HEK293T (cell line): ENCODE data around the gene MRPS2.
"Not testable (repeated sequence)": the region's sequence is repeated elsewhere in the genome, so short reads cannot be mapped to it uniquely, and the experiment has no call there.

Experiments used
- CTCF ChIA-PET: fragments of 350-600 bp; formaldehyde crosslinking; extraction: SDS; loops from one replicate; lab custom pipeline; 2021; ENCODE audit warnings: antibody characterized with exemption, inconsistent platforms; lab: Yijun Ruan, JAX
- POLR2A ChIA-PET: fragments of 350-600 bp; formaldehyde crosslinking; extraction: SDS; loops from one replicate; lab custom pipeline; 2020; ENCODE audit warnings: antibody characterized with exemption, inconsistent platforms; lab: Yijun Ruan, JAX
- DNase-seq: peaks from one replicate; pipeline ENCODE4 v3.0.0; 2012; ENCODE audit warnings: mixed read lengths; ENCODE audit errors: extremely low spot score
- ARNT ChIP-seq: fragments of 450-650 bp; IDR thresholded peaks from 2 replicates; pipeline ENCODE4 v1.6.1; 2017; ENCODE audit warnings: mild to moderate bottlenecking
- BHLHE40 ChIP-seq: fragments of 450-650 bp; IDR thresholded peaks from 2 replicates; pipeline ENCODE4 v1.6.1; 2016; ENCODE audit warnings: mild to moderate bottlenecking, moderate library complexity, borderline replicate concordance
- CTBP1 ChIP-seq: fragments of 450-650 bp; IDR thresholded peaks from 2 replicates; pipeline ENCODE4 v1.6.1; 2016; ENCODE audit warnings: borderline replicate concordance
- ELF4 ChIP-seq: fragments of 450-650 bp; IDR thresholded peaks from 2 replicates; pipeline ENCODE4 v1.6.1; 2017; ENCODE audit warnings: antibody characterized with exemption
- FOXA1 ChIP-seq: fragments of 450-650 bp; IDR thresholded peaks from 2 replicates; pipeline ENCODE4 v1.6.1; 2016; ENCODE audit warnings: mild to moderate bottlenecking
- FOXK2 ChIP-seq: fragments of 450-650 bp; IDR thresholded peaks from 2 replicates; pipeline ENCODE4 v1.6.1; 2016; ENCODE audit warnings: mild to moderate bottlenecking
- FOXM1 ChIP-seq: fragments of 450-650 bp; IDR thresholded peaks from 2 replicates; pipeline ENCODE4 v1.6.1; 2017; ENCODE audit warnings: mild to moderate bottlenecking, borderline replicate concordance
- HDGF ChIP-seq: fragments of 450-650 bp; IDR thresholded peaks from 2 replicates; pipeline ENCODE4 v1.6.1; 2017; ENCODE audit warnings: antibody characterized with exemption, borderline replicate concordance
- L3MBTL2 ChIP-seq: fragments of 450-650 bp; conservative IDR thresholded peaks from 2 replicates; pipeline ENCODE4 v1.6.1; 2016; ENCODE audit warnings: mild to moderate bottlenecking
- LEF1 ChIP-seq: fragments of 450-650 bp; IDR thresholded peaks from 2 replicates; pipeline ENCODE4 v1.6.1; 2017; ENCODE audit warnings: mild to moderate bottlenecking, borderline replicate concordance
- NFRKB ChIP-seq: fragments of 450-650 bp; IDR thresholded peaks from 2 replicates; pipeline ENCODE4 v1.6.1; 2016; ENCODE audit warnings: mild to moderate bottlenecking, moderate library complexity
- SP1 ChIP-seq: fragments of 450-650 bp; IDR thresholded peaks from 2 replicates; pipeline ENCODE4 v1.6.1; 2017
- SUZ12 ChIP-seq: fragments of 450-650 bp; IDR thresholded peaks from 2 replicates; pipeline ENCODE4 v1.6.1; 2016; ENCODE audit warnings: mild to moderate bottlenecking
- TARDBP ChIP-seq: fragments of 450-650 bp; IDR thresholded peaks from 2 replicates; pipeline ENCODE4 v1.6.1; 2016
- ZNF384 ChIP-seq: fragments of 450-650 bp; IDR thresholded peaks from 2 replicates; pipeline ENCODE4 v1.6.1; 2016
- TF ChIP-seq, protein P1 (sequence below): fragments of 450-650 bp; IDR thresholded peaks from 2 replicates; pipeline ENCODE4 v1.6.1; 2016

Gene MRPS2

DNA sequence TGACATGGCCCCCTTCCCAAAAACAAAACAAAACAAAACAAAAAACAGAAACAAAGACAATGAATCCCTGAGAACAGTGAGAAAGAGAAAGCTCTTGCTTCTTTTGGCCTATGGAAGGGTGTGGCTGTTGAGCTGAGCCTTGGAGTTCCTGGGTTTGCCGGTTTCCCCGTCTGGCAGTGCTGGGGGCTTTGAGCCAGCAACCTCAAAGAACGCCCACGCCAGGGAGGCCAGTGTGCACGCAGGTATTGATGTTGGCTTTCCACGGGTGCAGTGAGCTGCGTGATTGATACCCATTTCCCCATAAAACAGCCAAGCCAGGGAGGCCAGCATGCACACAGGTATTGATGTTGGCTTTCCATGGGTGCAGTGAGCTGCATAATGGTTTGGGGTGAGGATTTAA, 12.4 kb downstream of the MRPS2 start:
- ChIA-PET POLR2A (no interaction called here), CTCF (no interaction called here)
- TF ChIP-seq HDGF = no peak
- TF ChIP-seq SP1 = no peak
- TF ChIP-seq, protein P1, sequence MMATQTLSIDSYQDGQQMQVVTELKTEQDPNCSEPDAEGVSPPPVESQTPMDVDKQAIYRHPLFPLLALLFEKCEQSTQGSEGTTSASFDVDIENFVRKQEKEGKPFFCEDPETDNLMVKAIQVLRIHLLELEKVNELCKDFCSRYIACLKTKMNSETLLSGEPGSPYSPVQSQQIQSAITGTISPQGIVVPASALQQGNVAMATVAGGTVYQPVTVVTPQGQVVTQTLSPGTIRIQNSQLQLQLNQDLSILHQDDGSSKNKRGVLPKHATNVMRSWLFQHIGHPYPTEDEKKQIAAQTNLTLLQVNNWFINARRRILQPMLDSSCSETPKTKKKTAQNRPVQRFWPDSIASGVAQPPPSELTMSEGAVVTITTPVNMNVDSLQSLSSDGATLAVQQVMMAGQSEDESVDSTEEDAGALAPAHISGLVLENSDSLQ = no peak
- no peak for TF ChIP-seq TARDBP
- no peak for TF ChIP-seq LEF1
- no peak for TF ChIP-seq L3MBTL2
- TF ChIP-seq BHLHE40 = no peak
- TF ChIP-seq ZNF384 = no peak
- TF ChIP-seq FOXM1 = no peak
- TF ChIP-seq NFRKB = no peak
- no peak for TF ChIP-seq FOXA1
- TF ChIP-seq ELF4 = no peak
- no peak for TF ChIP-seq FOXK2
- TF ChIP-seq CTBP1 = no peak
- TF ChIP-seq ARNT = no peak
- DNase-seq = no peak

DNA sequence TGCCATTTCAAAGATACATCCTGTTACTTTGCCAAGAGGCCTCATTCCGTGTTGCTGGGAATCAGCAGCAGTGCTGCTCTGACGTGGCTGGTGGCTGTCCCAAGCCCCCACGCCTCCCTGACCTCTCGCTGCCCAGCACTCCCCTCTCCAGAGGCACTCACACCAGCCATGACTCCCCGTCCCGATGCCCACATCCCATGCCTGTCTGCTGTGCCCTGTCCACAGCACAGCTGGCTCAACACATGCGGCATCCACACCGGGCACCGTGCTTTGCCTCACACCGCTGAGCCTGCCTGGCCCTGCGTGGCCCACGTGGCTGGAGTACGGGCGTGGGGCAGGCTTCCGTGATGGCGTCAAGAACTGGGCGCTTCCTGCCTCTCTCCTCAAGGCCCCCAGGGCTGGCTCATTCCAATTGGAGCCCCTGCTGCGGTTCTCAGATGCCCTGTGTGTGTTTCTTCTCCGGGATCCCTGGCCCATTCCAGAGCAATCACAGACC, 12.9 kb downstream of the MRPS2 start:
- no peak for DNase-seq
- ChIA-PET POLR2A (no interaction called here), CTCF (no interaction called here)
- TF ChIP-seq SP1 (no peak), FOXM1 (no peak), HDGF (no peak), SUZ12 (no peak), L3MBTL2 (no peak), FOXK2 (no peak), BHLHE40 (no peak), FOXA1 (no peak), LEF1 (no peak), ARNT (no peak), ZNF384 (no peak), ELF4 (no peak), NFRKB (no peak), TARDBP (no peak), CTBP1 (no peak)
- TF ChIP-seq, protein P1 = no peak

DNA sequence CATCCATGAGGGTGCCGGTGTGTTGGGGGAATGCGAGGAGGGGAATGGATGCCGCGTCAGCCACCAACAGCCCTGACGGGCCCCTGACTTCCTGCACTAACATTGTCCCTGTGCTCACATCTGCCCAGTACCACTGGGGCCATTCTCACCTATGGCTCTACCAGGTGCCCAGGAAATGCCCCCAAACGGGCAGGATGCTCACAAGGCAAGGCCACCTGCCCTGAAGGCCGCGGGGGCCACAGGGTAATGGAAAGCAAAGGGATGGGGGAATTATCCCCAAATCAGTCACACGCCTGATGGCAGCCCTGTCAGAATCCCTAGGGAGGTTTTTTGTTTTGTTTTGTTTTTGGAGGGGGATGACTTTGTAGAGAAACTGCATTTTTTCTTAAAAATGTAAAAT, 13.4 kb downstream of the MRPS2 start:
- CTCF ChIA-PET = not testable (repeated sequence)

DNA sequence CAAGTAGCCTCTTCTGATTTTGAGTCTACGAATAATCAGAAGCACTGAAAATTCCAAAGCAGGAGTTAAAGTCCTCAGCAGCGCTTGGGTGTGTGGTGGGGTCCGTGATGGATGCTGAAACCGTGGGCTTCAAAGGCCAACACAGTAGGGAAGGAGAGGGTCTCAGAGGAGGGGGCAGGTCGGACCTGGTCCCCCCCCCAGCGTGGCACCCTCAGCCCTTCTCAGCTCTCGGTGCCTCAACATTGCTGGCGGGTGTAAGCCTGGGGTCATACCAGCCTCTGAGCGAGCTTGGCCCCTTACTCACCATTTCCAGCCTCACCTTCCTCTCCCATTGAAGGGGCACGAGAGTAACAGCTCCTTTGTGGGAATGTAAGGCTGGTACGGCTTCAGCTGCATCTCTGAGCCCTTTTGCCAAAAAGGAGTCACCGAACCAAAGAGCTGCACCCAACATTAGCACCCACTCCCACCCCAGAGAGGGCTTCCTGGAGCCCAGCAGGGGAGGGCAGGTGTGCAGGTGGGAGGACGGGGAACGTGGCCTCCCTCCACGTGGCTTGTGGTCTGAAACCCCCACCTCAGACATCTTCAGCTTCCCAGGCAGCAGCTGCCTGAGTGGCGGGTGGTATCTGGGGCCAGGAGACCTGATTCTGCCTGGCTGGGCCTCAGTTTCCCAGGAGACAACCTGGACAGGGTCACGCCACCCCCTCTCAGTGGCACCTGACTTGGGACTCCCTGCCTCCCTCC, 14.0 kb downstream of the MRPS2 start:
- ChIA-PET CTCF (no interaction called here), POLR2A (no interaction called here)
- TF ChIP-seq LEF1 = no peak
- no peak for TF ChIP-seq SP1
- TF ChIP-seq L3MBTL2 = no peak
- TF ChIP-seq NFRKB = no peak
- no peak for TF ChIP-seq ARNT
- no peak for TF ChIP-seq TARDBP
- no peak for TF ChIP-seq CTBP1
- no peak for TF ChIP-seq ELF4
- DNase-seq = no peak

More for the DNA sequence above, 13.4 kb downstream of the MRPS2 start:
- DNase-seq, POLR2A ChIA-PET: not testable (repeated sequence)

DNA sequence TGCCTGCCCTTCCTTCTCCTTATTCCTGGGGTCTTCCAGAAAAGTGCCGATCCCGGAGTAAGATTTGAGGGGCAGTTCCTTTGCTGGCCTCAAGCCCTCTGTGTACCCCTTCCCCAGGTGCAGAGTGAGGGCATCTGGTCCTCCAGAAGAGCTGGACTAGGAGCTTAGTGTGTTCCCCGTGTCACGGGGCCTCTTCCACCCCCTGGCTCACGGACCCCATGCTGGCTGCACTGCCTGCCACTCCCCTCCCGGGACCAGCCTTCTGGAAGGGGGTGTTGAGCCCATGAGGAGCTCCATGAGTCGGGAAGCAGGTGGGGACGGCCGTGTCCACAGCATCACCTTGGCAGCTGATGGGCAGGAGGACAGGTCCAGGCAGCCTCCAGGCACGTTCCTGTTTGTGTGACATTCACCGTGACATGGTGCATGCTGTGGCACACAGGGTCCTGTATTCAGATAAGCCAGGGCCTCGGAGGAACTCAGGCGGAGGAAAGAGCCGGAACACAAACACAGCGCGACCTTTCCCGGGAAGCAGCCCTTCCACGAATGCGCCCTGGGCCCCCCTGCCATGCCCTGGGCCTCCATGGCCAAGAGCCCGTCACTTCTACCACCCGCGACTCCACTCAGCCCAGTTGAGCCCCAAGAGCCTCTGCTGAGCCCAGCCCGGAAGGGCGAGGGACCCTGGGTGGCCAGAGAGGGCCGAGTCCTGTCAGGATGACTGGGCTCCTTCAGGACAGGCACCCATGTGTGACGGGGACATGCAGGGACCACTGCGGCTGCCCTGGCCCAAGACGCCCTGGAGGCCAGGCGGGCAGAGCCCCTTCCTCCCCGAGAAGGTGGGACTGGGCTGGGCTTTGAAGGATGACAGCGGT, 14.8 kb downstream of the MRPS2 start:
- CTCF ChIA-PET = no interaction called here
- POLR2A ChIA-PET = no interaction called here
- DNase-seq = no peak
- TF ChIP-seq ARNT (no peak), FOXM1 (no peak), ELF4 (no peak), NFRKB (no peak), SUZ12 (no peak)

DNA sequence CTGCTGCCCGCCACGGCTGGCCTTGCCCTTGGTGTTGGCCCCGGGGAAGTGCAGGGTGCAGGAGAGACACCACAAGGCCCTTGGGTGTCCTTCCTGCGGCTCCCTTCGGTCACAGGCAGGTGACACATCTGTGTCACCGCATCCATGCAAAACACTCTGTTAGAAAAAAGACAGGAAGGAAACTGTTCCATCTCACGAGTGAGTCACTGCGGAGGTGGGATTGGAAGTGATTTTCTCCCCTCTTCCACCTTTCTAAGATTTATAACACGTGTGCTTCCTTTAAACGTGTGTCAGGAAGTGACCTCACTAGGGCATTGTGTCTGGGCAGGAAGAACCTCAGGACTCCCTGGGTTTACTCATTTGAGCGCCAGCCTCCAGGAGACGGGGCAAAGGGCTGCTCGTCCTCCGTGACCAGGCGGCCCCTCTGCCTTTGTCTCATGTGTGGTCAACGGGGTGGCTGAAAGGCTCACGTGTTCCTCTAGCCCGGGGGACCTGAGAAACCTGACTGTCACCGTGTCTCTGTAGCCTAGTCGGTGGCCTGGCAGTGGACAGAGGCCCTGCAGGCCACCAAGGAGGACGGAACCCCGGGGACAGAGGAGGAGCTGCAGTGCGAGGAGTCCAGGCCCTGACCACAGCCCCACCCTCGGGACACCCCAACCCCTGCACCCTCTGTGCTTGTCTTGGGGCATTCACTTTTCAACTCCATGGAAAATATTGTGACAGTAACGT, 15.8 kb downstream of the MRPS2 start:
- ChIA-PET CTCF (no interaction called here), POLR2A (no interaction called here)
- no peak for DNase-seq
- TF ChIP-seq L3MBTL2 (no peak), CTBP1 (no peak), FOXA1 (no peak), SUZ12 (no peak), ARNT (no peak), SP1 (no peak), BHLHE40 (no peak), FOXM1 (no peak), ELF4 (no peak), NFRKB (no peak), LEF1 (no peak), FOXK2 (no peak), TARDBP (no peak), HDGF (no peak), ZNF384 (no peak)
- TF ChIP-seq, protein P1 = no peak
